Measurements from ENCODE around the gene HSPA4.
"Not testable (repeated sequence)": the region's sequence is repeated elsewhere in the genome, so short reads cannot be mapped to it uniquely, and the experiment has no call there.

HSPA4 gene

DNA sequence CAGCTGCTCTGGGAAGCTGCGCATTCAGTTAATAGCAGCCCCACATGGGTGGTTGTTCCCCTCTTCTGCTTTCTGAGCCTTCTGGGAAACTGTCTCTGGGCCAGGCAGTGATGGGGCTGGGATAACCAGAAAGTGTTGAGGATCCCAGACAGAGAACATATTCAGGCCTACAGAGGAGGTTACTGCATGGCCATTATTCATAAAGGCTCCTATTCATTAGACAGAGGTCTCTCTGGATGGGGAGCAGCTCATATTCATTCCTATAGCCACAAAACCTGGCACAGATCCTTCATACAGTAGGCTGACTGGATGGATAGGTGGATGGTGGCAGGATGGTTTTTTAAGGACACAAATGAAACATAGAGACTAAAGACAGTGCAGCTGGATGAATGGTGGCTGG lies 76.3 kb downstream of the HSPA4 start:
- DNase-seq, result no peak

GRCh38 chr5:133129289-133129688 lies 77.5 kb downstream of the HSPA4 start:
- no peak for DNase-seq

DNA sequence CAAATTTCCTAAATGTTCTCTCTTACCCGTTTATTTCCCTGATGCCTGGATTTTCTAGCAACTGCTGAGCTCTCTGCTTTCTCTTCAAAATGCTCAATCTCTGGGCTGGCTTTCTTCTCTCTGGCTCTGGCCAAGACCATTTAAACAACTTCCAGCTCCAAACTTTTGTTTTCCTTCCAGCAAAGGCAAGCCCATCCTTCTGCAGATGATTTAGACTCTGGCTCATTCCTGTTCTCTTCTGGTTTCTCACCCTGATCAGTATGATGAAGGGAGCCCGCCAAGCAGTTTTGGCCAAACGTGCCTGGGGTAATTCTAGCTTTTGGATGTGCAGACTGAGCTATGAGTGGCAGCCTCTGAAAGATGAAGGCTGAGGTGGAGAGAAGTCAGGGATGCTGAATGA lies 78.1 kb downstream of the HSPA4 start:
- DNase-seq, result no peak

GRCh38 chr5:133130387-133131118 lies 78.7 kb downstream of the HSPA4 start:
- DNase-seq, result no peak

DNA sequence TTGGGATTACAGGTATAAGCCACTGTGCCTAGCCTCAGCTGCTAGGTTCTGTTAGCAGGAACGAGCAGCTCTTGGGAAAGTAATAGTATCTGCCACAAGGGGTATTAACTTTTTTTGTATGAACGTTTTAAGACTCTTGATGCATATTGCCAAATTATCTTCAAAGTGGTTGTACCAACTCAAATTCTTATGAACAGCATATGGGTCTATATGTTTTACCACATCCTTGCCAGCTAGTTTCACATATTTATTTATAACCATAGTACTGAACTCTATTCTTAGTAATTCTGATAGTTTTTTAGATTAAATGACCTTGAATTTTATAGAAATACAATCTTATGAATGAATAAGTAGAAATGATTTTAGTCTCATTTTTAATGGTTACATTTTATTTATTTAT lies 80.9 kb downstream of the HSPA4 start:
- DNase-seq, result no peak

DNA sequence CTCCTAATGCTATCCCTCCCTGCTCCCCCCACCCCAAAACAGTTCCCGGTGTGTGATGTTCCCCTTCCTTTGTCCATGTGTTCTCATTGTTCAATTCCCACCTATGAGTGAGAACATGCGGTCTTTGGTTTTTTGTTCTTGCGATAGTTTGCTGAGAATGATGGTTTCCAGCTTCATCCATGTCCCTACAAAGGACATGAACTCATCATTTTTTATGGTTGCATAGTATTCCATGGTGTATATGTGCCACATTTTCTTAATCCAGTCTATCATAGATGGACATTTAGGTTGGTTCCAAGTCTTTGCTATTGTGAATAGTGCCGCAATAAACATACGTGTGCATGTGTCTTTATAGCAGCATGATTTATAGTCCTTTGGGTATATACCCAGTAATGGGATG lies 81.4 kb downstream of the HSPA4 start:
- DNase-seq, result not testable (repeated sequence)

DNA sequence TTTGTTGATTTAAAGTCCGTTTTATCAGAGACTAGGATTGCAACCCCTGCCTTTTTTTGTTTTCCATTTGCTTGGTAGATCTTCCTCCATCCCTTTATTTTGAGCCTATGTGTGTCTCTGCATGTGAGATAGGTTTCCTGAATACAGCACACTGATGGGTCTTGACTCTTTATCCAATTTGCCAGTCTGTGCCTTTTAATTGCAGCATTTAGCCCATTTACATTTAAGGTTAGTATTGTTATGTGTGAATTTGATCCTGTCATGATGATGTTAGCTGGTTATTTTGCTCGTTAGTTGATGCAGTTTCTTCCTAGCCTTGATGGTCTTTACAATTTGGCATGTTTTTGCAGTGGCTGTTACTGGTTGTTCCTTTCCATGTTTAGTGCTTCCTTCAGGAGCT lies 85.1 kb downstream of the HSPA4 start:
- DNase-seq, result not testable (repeated sequence)

DNA sequence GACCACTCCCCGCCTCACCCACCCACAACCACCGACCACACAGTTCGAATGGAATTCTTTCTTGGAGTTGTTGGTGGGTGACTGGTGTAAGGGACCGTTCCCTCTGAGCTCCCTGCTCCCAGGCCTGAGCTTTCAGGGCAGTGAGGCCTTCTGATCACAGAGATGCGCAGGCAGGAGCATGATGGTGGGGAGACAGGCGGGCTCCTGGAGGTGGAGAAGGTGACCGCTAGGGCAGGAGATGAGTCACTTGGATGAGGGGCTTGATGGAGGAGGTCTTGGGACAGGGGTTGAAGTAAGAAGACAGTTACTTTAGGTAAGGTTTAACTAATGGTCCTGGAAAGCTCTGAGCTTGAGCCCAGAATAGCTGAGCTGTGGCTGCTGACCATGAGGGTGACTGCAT lies 88.5 kb downstream of the HSPA4 start:
- DNase-seq, result no peak

DNA sequence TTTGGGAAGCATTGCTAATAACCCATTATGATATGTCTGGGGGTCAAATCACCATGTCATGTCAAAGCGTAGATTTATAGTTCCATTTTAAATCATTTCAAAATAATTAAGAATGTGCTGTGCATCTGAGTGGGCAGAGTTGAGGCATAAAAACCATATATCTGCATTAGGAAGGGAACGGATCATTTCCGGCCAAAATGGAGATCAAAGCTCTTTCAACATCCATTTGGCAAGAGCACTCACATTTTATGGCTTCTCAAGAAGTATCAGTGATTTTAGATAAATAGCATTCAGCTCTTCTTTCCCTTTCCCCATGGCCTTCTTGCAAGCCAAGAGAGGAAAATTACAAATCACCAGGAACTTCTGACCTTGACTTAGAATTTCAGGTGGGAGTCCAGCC lies 89.9 kb downstream of the HSPA4 start:
- no peak for DNase-seq

DNA sequence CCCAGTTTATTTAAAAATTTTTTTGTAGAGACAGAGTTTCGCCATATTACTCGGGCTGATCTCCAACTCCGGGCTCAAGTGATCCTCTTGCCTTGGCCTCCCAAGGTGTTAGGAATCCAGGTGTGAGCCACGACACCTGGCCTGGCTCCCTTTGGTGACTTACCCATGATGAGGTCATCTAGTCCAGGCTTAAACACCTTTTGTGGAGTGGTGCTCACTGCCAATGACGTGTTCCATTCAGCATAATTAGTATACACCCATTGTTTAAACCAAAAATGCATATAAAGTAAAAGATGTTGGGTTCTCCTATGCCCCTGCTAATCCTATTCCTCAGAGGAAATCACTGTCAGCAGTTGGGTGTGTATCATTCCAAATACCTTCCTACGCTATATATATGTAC lies 91.0 kb downstream of the HSPA4 start:
- no peak for DNase-seq

DNA sequence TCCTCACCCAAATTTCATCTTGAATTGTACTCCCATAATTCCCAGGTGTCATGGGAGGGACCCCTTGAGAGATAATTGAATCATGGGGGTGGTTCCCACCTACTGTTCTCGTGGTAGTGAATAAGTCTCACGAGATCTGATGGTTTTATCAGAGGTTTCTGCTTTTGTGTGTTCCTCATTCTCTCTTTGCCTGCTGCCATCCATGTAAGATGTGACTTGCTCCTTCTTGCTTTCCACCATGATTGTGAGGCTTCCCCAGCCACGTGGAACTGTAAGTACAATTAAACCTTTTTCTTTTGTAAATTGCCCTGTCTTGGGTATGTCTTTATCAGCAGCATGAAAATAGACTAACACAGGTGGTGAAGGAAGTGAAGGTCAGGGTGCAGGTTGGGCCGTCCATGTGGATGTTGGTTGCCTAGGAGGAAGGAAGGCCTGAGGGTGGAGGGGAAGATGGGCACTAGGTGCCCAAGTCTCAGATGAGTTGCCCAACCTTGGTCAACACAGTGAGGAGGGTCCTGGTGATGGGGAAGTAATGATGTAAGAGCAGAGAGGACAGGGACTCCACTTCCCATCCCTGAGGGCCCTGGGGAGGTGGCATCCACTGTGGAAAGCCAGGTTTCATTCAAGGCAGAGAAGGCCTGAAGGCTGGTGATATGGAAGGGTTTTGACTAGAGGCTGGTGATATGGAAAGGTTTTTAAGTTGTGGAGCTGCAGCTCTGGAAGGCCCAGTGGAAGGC lies 92.6 kb downstream of the HSPA4 start:
- no peak for DNase-seq

DNA sequence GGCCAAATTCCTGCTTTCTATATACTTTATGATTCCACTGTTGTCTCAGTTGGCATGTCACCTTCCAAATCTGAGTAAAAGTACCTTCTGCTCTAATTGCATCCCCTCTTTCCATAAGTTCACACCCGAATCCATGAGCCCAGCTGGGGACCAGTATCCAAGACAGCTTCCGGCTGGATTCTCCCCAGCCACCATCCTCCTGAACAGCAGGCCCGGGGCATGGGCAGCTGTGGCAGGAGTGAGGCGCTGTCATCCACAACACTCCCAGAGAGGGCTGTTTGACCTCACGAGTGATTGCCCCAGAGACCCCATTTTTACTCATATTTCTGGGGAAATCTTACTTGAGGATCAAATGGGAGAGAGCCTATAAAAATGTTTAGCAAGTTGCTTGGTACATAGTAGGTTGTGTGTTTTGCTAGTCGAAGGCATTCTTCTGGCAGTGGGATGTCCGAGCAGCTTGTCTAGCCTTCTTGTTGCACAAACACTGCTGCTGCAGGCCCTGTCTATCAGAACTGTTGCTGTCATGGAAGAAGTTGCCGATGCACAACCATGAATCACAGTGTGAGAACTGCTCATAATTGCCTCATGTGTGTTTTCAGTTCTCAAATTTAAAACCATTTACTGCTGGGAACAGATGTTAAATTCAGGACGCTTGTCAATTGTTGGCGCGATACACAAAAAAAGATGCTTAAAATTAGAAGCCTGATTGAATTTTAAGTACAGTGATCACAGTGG lies 93.8 kb downstream of the HSPA4 start:
- no peak for DNase-seq

- DNase-seq, result no peak
These were observed 95.6 kb downstream of the HSPA4 start for GRCh38 chr5:133147411-133147810.

- no peak for DNase-seq
These were observed 96.2 kb downstream of the HSPA4 start for GRCh38 chr5:133147815-133148567.

- DNase-seq, result no peak
These were observed 97.5 kb downstream of the HSPA4 start for GRCh38 chr5:133149345-133149744.

- no peak for DNase-seq
These were observed 99.2 kb downstream of the HSPA4 start for GRCh38 chr5:133150909-133151544.

DNA sequence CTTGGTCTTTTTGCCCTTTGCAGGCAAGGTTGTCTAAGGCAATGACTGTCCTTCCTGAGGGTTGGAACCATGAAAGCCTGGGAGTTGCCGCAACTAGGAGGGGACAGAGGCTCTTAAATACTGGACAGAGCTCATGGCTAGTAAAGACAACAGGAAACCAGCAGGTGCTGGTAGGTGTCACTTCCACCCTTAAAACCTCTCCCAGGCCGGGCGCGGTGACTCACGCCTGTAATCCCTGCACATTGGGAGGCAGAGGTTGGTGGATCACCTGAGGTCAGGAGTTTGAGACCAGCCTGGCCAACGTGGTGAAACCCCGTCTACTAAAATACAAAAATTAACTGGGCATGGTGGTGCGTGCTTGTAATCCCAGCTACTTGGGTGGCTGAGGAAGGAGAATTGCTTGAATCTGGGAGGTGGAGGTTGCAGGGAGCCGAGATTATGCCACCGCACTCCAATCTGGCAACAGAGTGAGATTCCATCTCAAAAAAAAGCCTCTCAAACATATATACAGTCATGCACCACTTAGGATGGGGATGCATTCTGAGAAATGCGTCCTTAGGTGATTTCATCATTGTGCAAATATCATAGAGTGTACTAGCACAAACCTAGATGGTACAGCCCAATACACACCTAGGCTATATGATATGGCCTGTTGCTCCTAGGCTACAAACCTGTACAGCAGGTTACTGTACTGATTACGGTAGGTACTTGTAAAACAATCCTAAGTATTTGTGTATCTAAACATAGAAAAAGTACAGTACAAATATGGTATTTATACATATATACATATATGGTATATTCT lies 102.7 kb downstream of the HSPA4 start:
- no peak for DNase-seq

DNA sequence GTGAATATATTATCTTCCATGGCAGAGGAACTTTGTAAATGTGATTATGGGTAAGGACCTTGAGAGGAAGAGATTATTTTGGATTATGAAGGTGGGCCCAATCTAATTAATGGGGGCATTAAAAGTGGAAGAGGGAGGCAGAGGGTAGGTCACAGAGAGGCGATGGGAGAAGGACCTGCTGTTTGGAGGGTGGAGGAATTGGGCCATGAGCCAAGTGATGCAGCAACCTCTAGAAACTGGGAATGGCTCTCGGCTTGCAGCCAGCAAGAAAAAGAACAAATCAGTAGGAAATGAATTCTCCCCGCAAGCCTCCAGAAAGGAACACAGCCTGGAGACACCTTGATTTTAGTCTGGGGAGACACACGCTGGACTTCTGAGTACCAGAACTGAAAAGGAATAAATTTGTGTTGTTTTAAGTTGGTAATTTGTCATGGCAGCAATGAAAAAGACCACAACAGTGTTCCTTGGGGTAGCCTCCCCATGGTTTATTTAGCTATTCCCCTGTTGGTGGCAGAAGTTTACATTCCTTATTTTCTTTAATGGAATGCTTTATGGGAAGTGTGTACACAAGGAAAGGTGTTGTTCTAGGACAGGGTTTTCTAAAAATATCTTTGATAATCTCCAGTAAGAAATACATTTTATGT lies 103.6 kb downstream of the HSPA4 start:
- DNase-seq, result no peak
